HAP-1 (cell line): Measurements from ENCODE around the gene ANKRD55.
"Not testable (repeated sequence)": the region's sequence is repeated elsewhere in the genome, so short reads cannot be mapped to it uniquely, and the experiment has no call there.

Source experiments
- DNase-seq, 2 experiments: peaks; one replicate each; pipeline ENCODE4 v3.0.0-alpha.2; 2016 to 2020; ENCODE audit warnings: low spot score in 2 of 2
- H3K27me3 ChIP-seq: fragments of 250-450 bp; sonication (Bioruptor Pico); 2 replicates; pipeline ENCODE4 v1.5.1; 2020; ENCODE audit warnings: low read depth, mild to moderate bottlenecking, moderate library complexity
- H3K36me3 ChIP-seq: fragments of 250-450 bp; sonication (Bioruptor Pico); replicated peaks from 2 replicates; pipeline ENCODE4 v1.5.1; 2020; ENCODE audit warnings: mild to moderate bottlenecking
- H3K4me1 ChIP-seq: fragments of 250-450 bp; sonication (Bioruptor Pico); 2 replicates; pipeline ENCODE4 v1.5.1; 2020; ENCODE audit warnings: mild to moderate bottlenecking
- H3K4me3 ChIP-seq: fragments of 250-450 bp; sonication (Bioruptor Pico); 2 replicates; pipeline ENCODE4 v1.5.1; 2020; ENCODE audit warnings: mild to moderate bottlenecking, moderate library complexity
- H3K9me3 ChIP-seq: fragments of 250-450 bp; sonication (Bioruptor Pico); 2 replicates; pipeline ENCODE4 v1.5.1; 2020; ENCODE audit warnings: mild to moderate bottlenecking, moderate library complexity
- in situ Hi-C: fragments of 300-500 bp; cut with MboI; formaldehyde crosslinking; loops from 3 replicates; pipeline ENCODE4 v1.14.3; 2020; ENCODE audit warnings: low sequenced_read_pairs, inconsistent platforms, mixed read lengths

Gene ANKRD55

DNA sequence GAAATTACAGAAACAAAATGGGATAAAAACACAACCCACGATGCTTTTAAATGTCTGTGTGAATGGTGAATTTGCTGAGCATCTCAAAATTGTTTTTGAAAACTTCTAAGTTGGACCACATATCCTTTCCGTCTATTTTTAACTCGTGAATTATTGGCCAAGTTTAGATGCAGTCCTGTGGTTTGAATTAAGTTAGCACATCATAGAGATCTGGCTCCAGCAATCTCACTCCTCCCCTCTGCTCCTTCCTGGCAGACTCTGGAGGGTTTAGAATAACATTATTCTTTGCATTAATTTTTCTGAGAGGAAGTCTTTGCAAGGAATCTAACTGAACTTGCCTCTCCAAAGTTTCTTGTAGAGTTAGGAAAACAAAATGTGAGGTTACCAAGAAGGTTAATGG lies 14.5 kb upstream of the ANKRD55 start:
- DNase-seq, result no peak
- no peaks in the 10 kb centered on the region for H3K36me3 ChIP-seq
- no peaks in the 10 kb centered on the region for H3K4me1 ChIP-seq
- in situ Hi-C loops, result no loop called here
- H3K4me3 ChIP-seq, result no peak overlapping the region
- no peaks in the 10 kb centered on the region for H3K27me3 ChIP-seq
- H3K9me3 ChIP-seq, result no peaks in the 10 kb centered on the region; the same call in 1 of the 2 replicates

DNA sequence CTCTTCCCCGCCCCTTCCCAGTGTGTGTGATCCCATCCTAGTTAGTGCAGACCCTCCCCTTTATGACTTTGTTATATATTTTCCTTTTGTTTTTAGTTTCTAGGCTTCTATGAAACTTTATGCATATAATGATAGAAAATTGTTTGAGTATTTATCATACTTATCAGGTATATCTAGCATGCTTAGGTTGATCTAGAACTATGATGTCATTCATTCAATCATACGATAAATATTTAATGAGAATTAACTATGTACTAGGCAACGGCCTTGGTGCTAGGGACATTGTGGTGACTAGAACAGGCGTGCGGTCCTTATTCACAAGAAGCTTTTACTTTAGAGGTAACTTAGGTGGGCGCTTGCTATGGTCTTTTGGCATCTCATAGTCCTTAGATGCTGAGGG lies 13.6 kb upstream of the ANKRD55 start:
- no peaks in the 10 kb centered on the region; the same call in 1 of the 2 replicates for H3K9me3 ChIP-seq
- H3K4me3 ChIP-seq, result no peak overlapping the region
- H3K4me1 ChIP-seq, result no peaks in the 10 kb centered on the region
- no peaks in the 10 kb centered on the region for H3K27me3 ChIP-seq
- in situ Hi-C loops, result no loop called here
- no peak for DNase-seq
- no peaks in the 10 kb centered on the region for H3K36me3 ChIP-seq

DNA sequence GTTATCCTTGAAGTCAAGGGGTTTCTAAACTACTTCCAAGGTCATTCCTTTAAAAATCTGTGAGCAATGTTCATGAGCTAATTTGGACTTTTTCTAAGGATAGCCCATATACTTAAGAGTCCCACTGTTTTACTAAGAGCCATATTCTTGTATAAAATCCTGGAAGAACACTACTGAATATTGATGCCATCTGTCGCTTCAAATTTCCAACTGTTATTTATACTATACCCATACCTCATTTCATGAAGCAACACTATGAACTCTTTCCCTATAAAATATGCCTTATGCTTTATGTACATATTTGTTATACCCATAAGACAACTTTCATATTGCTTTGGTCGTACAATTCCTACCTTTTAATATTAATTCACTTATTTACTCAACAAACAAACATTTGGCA lies 12.4 kb upstream of the ANKRD55 start:
- in situ Hi-C loops, result no loop called here
- DNase-seq, result no peak
- H3K4me1 ChIP-seq, result no peaks in the 10 kb centered on the region
- H3K9me3 ChIP-seq, result no peaks in the 10 kb centered on the region; the same call in 1 of the 2 replicates
- no peak overlapping the region for H3K4me3 ChIP-seq
- no peaks in the 10 kb centered on the region for H3K36me3 ChIP-seq
- no peaks in the 10 kb centered on the region for H3K27me3 ChIP-seq

DNA sequence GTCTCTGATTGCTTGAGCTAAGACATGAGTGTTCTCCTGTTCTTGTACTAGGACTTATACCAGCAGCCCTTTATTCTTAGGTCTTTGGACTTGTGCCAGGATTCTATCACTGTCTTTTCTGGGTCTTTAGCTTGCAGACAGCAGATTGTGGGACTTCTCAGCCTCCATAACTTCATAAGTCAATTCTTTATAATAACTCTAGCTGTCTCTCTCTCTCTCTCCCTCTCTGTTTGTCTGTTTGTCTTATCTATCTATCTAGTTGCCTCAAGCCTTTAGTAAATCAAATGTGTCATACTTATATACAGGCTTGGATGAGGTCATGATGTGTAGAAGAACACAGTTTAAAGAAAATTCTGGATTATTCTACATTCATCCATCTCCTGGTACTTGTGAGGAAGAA lies 11.5 kb upstream of the ANKRD55 start:
- Histone ChIP-seq H3K4me3 (no peak overlapping the region), H3K36me3 (no peaks in the 10 kb centered on the region), H3K27me3 (no peaks in the 10 kb centered on the region), H3K9me3 (no peaks in the 10 kb centered on the region; the same call in 1 of the 2 replicates), H3K4me1 (no peaks in the 10 kb centered on the region)
- DNase-seq, result no peak
- in situ Hi-C loops, result no loop called here

DNA sequence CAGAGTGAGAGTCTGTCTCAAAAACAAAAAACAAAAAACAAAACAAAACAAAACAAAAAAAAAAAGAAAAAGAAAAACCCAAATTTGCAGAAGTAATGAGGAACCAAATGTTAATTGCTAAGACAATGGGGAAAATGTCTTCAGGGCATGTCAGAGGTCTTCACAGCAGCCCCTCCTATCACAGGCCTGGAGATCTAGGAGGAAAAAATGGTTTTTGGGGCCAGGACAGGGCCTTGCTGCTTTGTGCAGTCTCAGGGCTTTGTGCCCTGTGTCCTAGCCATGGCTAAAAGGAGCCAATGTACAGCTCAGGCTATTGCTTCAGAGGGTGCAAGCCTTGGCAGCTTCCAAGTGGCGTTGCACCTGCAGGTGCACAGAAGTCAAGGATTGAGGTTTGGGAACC lies 9.1 kb upstream of the ANKRD55 start:
- in situ Hi-C loops, result not testable (repeated sequence)

DNA sequence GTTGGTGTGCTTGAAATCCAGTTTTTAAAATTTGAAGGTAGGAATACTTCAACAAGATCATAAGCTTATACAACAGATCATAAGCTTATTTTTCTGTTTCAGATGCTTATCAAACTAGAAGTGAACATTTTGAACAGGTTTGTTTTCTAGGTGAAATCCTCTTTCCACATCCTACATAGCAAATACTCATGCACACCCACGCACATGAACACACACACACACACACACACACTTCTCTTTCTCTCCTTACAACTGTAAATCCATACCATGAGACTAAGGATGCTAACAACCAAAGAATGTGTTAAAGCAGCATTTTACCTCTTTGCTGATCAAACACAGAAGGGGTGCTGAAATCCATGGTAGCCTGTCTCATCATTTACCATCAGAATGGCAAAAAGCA lies 592 bp downstream of the ANKRD55 start:
- H3K9me3 ChIP-seq, result no peaks in the 10 kb centered on the region
- no peaks in the 10 kb centered on the region for H3K36me3 ChIP-seq
- H3K4me3 ChIP-seq, result no peak overlapping the region
- H3K4me1 ChIP-seq, result no peaks in the 10 kb centered on the region
- no peak for DNase-seq
- in situ Hi-C loops, result no loop called here
- peaks cover 10% of the 10 kb centered on the region for H3K27me3 ChIP-seq

More for the DNA sequence above, 9.1 kb upstream of the ANKRD55 start:
- not testable (repeated sequence) for H3K36me3 ChIP-seq, H3K27me3 ChIP-seq, H3K4me1 ChIP-seq, H3K9me3 ChIP-seq, DNase-seq, H3K4me3 ChIP-seq

DNA sequence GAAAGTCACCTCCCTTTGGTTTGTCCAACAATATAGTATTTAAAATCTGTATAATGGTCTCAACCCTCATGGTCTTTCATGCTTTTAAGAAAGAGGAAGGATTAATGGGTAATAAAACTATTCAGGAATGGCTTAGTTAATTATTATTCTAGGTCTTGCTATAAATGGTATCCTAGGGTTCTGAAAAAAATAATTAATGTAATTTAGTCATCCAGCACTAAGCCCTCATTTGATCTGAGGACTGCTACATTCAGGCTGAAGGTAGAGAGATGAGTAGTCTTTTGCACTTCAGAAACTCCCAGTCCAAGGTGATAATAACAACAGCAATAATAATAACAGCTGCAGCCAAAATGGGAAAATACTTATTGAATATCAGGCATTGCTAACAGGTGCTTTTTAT lies 2.6 kb downstream of the ANKRD55 start:
- Histone ChIP-seq H3K36me3 (no peaks in the 10 kb centered on the region), H3K27me3 (peaks cover 10% of the 10 kb centered on the region), H3K9me3 (no peaks in the 10 kb centered on the region), H3K4me3 (no peak overlapping the region), H3K4me1 (no peaks in the 10 kb centered on the region)
- DNase-seq, result no peak
- in situ Hi-C loops, result no loop called here

DNA sequence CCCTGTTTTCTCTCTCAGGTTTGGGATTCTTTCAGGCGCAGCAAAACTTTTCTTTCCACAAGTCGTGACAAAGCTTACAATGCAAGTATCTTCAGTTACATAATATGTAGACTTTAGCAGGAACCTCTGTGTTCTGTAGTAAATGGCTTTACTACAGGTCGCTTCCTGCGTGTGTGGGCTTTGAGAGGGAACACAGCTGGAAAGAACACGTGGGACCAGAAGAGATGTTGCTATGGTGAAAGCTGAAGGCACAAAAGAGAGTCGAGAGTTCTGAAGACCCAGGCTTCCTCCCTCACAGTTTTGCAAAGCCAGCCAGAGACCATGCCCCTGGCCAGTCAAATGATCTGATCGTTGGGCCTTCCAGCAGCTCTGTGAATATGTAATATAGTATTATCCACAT lies 4.0 kb downstream of the ANKRD55 start:
- no peak for DNase-seq
- in situ Hi-C loops, result no loop called here

DNA sequence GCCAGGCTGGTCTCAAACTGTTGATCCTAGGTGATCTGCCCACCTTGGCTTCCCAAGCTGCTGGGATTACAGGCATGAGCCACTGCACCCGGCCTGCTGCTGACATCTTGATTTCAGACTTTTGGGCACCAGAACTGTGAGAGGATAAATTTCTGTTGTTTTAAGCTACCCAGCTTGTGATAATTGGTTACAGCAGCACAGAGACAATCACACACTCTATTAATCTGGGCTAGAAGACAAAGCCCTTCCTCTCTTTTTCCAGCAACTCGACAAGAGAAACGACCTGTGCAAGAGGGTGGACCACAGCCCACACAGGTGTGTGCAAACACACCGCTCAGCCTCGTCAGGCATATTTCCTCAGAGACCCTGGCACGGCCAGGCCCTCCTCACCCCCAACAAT lies 4.5 kb downstream of the ANKRD55 start:
- in situ Hi-C loops, result no loop called here
- Histone ChIP-seq H3K27me3 (peaks cover 5% of the 10 kb centered on the region), H3K36me3 (no peaks in the 10 kb centered on the region), H3K4me1 (no peaks in the 10 kb centered on the region), H3K9me3 (no peaks in the 10 kb centered on the region), H3K4me3 (no peak overlapping the region)
- no peak for DNase-seq

More for the DNA sequence above, 4.0 kb downstream of the ANKRD55 start:
- no peaks in the 10 kb centered on the region for H3K4me1 ChIP-seq
- H3K36me3 ChIP-seq, result no peaks in the 10 kb centered on the region
- peaks cover 10% of the 10 kb centered on the region for H3K27me3 ChIP-seq
- no peaks in the 10 kb centered on the region for H3K9me3 ChIP-seq
- no peak overlapping the region for H3K4me3 ChIP-seq

DNA sequence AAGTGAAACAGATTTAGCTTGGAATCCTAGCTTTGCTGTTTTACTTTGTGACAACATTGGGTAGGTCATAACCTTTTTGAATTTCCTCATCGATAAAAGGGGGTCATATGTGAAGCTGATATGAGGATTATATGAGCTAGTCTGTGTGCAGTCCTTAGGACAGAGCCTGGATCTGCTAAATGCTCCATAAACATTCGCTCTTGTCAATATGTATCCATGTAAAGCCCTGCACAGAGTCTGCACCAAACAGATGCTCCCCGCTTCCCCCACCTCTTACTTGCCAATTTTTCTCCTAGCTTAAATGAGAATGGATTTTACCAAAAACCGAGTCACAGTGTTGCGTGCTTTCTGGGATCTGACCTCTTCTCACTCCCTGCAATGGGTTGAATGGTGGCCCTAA lies 5.4 kb downstream of the ANKRD55 start:
- H3K9me3 ChIP-seq, result no peaks in the 10 kb centered on the region
- H3K4me3 ChIP-seq, result no peak overlapping the region
- H3K4me1 ChIP-seq, result no peaks in the 10 kb centered on the region
- no peaks in the 10 kb centered on the region; the same call in 1 of the 2 replicates for H3K27me3 ChIP-seq
- in situ Hi-C loops, result no loop called here
- no peaks in the 10 kb centered on the region for H3K36me3 ChIP-seq
- DNase-seq, result no peak

DNA sequence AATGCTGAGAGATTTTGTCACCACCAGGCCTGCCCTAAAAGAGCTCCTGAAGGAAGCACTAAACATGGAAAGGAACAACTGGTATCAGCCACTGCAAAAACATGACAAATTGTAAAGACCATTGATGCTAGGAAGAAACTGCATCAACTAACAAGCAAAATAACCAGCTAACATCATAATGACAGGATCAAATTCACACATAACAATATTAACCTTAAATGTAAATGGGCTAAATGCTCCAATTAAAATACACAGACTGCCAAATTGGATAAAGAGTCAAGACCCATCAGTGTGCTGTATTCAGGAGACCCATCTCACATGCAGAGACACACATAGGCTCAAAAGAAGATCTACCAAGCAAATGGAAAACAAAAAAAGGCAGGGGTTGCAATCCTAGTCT lies 9.8 kb downstream of the ANKRD55 start:
- DNase-seq, H3K36me3 ChIP-seq, H3K4me1 ChIP-seq, H3K27me3 ChIP-seq, H3K9me3 ChIP-seq, in situ Hi-C loops, H3K4me3 ChIP-seq: not testable (repeated sequence)

DNA sequence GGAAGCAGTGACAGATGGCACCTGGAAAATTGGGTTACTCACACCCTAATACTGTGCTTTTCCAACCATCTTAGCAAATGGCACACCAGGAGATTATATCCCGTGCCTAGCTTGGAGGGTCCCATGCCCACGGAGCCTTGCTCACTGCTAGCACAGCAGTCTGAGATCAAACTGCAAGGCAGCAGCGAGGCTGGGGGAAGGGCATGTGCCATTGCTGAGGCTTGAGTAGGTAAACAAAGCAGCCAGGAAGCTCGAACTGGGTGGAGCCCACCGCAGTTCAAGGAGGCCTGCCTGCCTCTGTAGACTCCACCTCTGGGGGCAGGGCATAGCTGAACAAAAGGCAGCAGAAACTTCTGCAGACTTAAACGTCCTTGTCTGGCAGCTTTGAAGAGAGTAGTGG lies 11.5 kb downstream of the ANKRD55 start:
- DNase-seq, in situ Hi-C loops, H3K9me3 ChIP-seq, H3K4me3 ChIP-seq, H3K4me1 ChIP-seq, H3K27me3 ChIP-seq, H3K36me3 ChIP-seq: not testable (repeated sequence)

DNA sequence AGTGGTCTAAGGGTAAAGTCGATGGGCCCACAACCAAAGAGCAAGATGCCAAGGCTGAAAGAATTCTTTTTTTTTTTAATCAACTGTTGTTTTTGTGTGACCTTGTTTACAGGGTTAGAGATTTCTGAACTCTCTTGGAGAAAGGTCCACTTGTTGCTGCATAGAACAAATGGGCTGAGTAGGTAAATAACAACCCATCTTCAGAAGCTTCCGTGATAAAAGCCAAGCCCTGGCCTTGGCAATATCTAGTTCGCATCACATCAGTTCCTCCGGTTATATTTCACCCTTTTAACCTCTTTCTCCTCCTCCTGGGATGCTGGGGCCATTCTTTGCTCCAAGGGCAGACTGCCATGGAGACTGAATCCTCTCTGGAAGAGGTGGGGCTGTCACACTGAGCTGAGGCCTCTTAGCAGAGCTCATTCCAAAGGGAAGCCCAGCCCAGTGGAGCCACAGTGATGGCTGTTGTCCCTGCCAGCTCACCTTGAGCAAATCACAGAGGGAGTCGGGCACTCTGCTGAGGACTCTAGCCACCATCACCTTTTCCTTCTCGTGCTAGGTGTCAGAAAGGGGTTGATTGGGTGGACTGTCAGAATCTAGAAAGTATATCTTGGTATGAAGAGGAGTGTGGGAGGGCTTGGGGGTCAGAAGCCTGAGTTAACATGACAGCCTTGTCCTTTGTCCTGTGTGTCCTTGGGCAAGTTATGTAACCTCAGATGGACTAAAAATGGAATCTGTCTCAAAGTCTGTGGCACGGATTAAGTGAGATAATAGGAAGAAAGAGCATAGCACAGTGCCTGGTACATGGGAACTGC lies 17.9 kb downstream of the ANKRD55 start:
- no peaks in the 10 kb centered on the region for H3K4me1 ChIP-seq
- H3K4me3 ChIP-seq, result no peak overlapping the region
- peaks cover 4% of the 10 kb centered on the region; the same call in 1 of the 2 replicates for H3K9me3 ChIP-seq
- H3K27me3 ChIP-seq, result no peaks in the 10 kb centered on the region
- H3K36me3 ChIP-seq, result no peaks in the 10 kb centered on the region
- no peak for DNase-seq
- in situ Hi-C loops, result no loop called here

DNA sequence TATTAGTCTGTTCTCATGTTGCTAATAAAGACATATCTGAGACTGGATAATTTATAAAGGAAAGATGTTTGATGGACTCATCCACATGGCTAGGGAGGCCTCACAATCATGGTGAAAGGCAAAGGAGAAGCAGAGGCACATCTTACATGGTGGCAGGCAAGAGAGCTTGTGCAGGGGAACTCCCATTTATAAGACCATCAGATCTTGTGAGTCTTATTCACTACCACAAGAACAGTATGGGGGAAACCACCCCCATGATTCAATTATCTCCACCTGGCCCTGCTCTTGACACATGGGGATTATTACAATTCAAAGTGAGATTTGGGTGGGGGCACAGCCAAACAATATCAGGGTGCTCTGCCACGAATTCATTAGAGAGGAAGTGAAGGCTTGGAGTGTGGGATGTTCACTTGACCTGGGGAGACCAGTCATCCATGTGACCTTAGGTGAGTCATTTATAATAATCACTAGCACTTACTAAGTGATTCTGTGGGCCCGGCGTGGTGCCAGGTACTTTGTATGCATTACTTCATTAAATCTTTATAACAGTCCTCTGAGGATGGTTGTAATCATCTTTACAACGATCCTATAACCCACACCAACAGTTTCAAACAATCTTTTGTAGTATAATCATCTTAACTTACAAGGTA lies 19.1 kb downstream of the ANKRD55 start:
- H3K9me3 ChIP-seq, H3K4me1 ChIP-seq, in situ Hi-C loops, DNase-seq, H3K4me3 ChIP-seq, H3K36me3 ChIP-seq, H3K27me3 ChIP-seq: not testable (repeated sequence)
